ENCODE data around the gene FAM9B.

The FAM9B gene

DNA sequence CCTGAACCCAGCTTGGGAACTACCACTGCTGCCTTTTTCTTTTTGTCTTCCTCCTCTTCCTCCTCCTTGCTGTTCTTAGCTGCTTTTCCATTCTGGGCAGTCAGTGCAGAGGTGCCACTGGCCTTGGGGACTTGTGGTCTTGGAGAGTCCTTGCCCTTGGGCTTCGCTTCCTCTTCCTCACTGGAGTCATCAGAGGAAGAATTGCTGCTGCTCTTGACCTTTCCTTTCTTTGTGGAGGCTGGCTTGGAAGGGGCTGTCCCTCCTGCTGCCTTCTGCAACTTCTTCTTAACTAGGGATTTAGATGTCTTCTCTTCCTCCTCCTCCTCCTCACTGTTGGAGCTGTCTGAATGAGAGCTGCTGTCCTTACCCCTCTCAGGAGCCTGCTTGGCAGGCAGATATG lies 53.2 kb downstream of the FAM9B start:
- TF ChIP-seq FOXM1 (IDR thresholded peaks at IDR 0.05; ENCODE audit: borderline replicate concordance, low read depth) (no peak), TAF1 (IDR thresholded peaks at IDR 0.05; ENCODE audit: low read depth) (no peak), RAD21 (IDR thresholded peaks at IDR 0.05; ENCODE audit: low read depth) (no peak), USF1 (IDR thresholded peaks at IDR 0.05) (no peak)
